GM12878 (cell line): Measurements from ENCODE around the gene MLEC. TPM values are rescaled to one million over a fixed set of nuclear protein-coding genes. Genes with fewer than 3 reads are reported as not detected.
A peak's percentile ranks its signal among the peaks of the same experiment; 100 is the strongest.

Experiments
- CHD4 ChIP-seq: fragments of 200-600 bp; sonication (generic); IDR thresholded peaks from 2 replicates; pipeline ENCODE4 v1.6.1; 2016; ENCODE audit warnings: mild to moderate bottlenecking
- GATAD2B ChIP-seq: fragments of 450-650 bp; conservative IDR thresholded peaks from 2 replicates; pipeline ENCODE4 v1.6.1; 2017; ENCODE audit warnings: low read depth, mild to moderate bottlenecking, moderate library complexity
- MXI1 ChIP-seq: fragments of 150-350 bp; IDR thresholded peaks from 2 replicates; pipeline ENCODE4 v1.6.1; 2011; ENCODE audit warnings: low read depth, mild to moderate bottlenecking, inconsistent platforms, low read length, improper control_type of control experiment
- NR2C1 ChIP-seq: fragments of 450-650 bp; IDR thresholded peaks from 2 replicates; pipeline ENCODE4 v1.6.1; 2017; ENCODE audit warnings: antibody characterized with exemption, mild to moderate bottlenecking, moderate library complexity
- NR2C2 ChIP-seq: IDR thresholded peaks from 2 replicates; pipeline ENCODE4 v1.6.1; 2011; ENCODE audit warnings: borderline replicate concordance, low read depth; ENCODE audit not compliant: control insufficient read depth, insufficient read length
- NRF1 ChIP-seq: conservative IDR thresholded peaks from 2 replicates; pipeline ENCODE4 v1.6.1; 2011; ENCODE audit warnings: mild to moderate bottlenecking, low read depth, low read length, improper control_type of control experiment
- PAX8 ChIP-seq: fragments of 450-650 bp; IDR thresholded peaks from 2 replicates; pipeline ENCODE4 v1.6.1; 2017; ENCODE audit warnings: mild to moderate bottlenecking, moderate library complexity
- POLR2AphosphoS2 ChIP-seq: IDR thresholded peaks from 2 replicates; pipeline ENCODE4 v1.6.1; 2011; ENCODE audit warnings: low read depth, mild to moderate bottlenecking, low read length, improper control_type of control experiment, moderate library complexity
- SMAD1 ChIP-seq: fragments of 450-650 bp; IDR thresholded peaks from 2 replicates; pipeline ENCODE4 v1.6.1; 2018; ENCODE audit warnings: mild to moderate bottlenecking, low read depth; ENCODE audit not compliant: partially characterized antibody
- SMC3 ChIP-seq: IDR thresholded peaks from 2 replicates; pipeline ENCODE4 v1.6.1; 2011; ENCODE audit warnings: low read length, improper control_type of control experiment, borderline replicate concordance
- SP1 ChIP-seq: IDR thresholded peaks from one replicate; pipeline ENCODE4 v1.6.1; 2011; ENCODE audit warnings: low read depth, low read length
- SPI1 ChIP-seq: IDR thresholded peaks from 2 replicates; pipeline ENCODE4 v1.6.1; 2011; ENCODE audit warnings: low read depth, mild to moderate bottlenecking, low read length, moderate library complexity, borderline replicate concordance; ENCODE audit not compliant: insufficient read depth
- SREBF1 ChIP-seq: IDR thresholded peaks from 2 replicates; pipeline ENCODE4 v1.6.1; 2012; ENCODE audit warnings: mild to moderate bottlenecking, low read length
- SUZ12 ChIP-seq: fragments of 200-600 bp; sonication (generic); IDR thresholded peaks from one replicate; pipeline ENCODE4 v1.6.1; 2018; ENCODE audit warnings: antibody characterized with exemption, mild to moderate bottlenecking; ENCODE audit not compliant: unreplicated experiment
- YY1 ChIP-seq: IDR thresholded peaks from 2 replicates; pipeline ENCODE4 v1.6.1; 2011; ENCODE audit warnings: low read depth, mild to moderate bottlenecking, low read length
- ZSCAN29 ChIP-seq: fragments of 450-650 bp; IDR thresholded peaks from 2 replicates; pipeline ENCODE4 v1.6.1; 2017; ENCODE audit warnings: mild to moderate bottlenecking, moderate library complexity
- polyA plus RNA-seq, 11 experiments: library from polyadenylated mRNA; depleted of rRNA in 4 of 11; unstranded in 6 of 11; stranded (reverse) in 5 of 11; fragments of >200 nt; fragmentation: Nextera tagmentation in 4 of 11; fragmentation: Illumina TruSeq in 1 of 11; extraction: Ambion mirVana in 4 of 11; extraction: Trizol in 1 of 11; gene quantifications; 1 replicate in 1 of 11; 2 replicates in 10 of 11; pipeline versions ENCODE4 v1.2.1 to v1.2.3, GENCODE V29; 2011 to 2016; ENCODE audit warnings: inconsistent platforms in 2 of 11, missing spikeins in 2 of 11, low read depth in 1 of 11
- total RNA-seq, 4 experiments: library from RNA; depleted of rRNA in 3 of 4; stranded (reverse); fragments of >200 nt in 3 of 4; fragmentation: Illumina TruSeq in 1 of 4; extraction: Trizol in 1 of 4; gene quantifications; 2 replicates each; pipeline versions ENCODE4 v1.2.1 to v1.2.3, GENCODE V29; 2013 to 2021
- TF ChIP-seq, protein P1 (sequence below): fragments of 450-650 bp; IDR thresholded peaks from 2 replicates; pipeline ENCODE4 v1.6.1; 2017; ENCODE audit warnings: mild to moderate bottlenecking, low read depth, inconsistent platforms; ENCODE audit not compliant: poor library complexity, severe bottlenecking
- TF ChIP-seq, protein P2 (sequence below): fragments of 450-650 bp; formaldehyde crosslinking; IDR thresholded peaks from 2 replicates; pipeline ENCODE4 v1.5.0; 2022; ENCODE audit warnings: mild to moderate bottlenecking, missing genetic modification characterization
- TF ChIP-seq, protein P3 (sequence below): IDR thresholded peaks from 2 replicates; pipeline ENCODE4 v1.6.1; 2012; ENCODE audit warnings: low read depth, low read length, improper control_type of control experiment
- TF ChIP-seq, protein P4 (sequence below): fragments of 450-650 bp; IDR thresholded peaks from 2 replicates; pipeline ENCODE4 v1.6.1; 2014; ENCODE audit warnings: mild to moderate bottlenecking

MLEC gene
- total and polyA plus RNA-seq, 10 of the 15 experiments (the other 5 are each of a cell fraction or from before 2014, with no cell fraction given), result 26.7 to 172 (median 103) TPM

DNA sequence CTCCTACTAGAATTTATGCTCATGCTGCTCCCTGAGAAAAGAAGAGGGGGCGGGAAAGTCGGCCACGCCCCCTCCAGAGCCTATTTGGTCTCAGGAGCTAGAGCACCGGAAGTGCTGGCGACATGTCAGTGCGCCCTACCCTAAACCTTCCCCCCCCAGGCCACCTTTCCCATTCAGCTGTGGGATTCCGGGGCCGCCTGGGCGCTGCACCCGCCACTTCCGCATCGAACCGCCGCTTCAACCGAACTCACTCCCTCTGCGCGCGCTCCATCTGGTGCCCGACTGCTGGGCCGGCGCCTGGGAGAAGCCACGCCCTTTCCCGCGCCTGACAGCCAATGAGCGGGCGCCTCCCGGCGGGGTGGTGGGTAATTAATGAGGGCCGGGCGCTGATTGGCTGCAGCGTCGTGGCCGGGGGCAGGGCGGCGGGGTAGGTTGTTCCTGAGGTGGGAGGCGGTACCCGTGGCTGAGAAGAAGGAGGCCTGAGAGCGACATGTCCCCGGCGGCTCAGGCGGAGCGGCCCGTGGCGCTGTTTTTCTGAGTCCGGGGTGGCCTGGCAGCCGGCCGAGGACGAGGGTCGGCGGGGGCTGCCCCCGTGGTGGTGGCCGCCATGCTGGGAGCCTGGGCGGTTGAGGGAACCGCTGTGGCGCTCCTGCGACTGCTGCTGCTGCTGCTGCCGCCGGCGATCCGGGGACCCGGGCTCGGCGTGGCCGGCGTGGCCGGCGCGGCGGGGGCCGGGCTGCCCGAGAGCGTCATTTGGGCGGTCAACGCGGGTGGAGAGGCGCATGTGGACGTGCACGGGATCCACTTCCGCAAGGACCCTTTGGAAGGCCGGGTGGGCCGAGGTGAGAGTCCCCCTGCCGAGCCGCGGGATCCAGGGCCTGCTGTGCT, at the start of gene MLEC (continued):
- TF ChIP-seq, protein P1, sequence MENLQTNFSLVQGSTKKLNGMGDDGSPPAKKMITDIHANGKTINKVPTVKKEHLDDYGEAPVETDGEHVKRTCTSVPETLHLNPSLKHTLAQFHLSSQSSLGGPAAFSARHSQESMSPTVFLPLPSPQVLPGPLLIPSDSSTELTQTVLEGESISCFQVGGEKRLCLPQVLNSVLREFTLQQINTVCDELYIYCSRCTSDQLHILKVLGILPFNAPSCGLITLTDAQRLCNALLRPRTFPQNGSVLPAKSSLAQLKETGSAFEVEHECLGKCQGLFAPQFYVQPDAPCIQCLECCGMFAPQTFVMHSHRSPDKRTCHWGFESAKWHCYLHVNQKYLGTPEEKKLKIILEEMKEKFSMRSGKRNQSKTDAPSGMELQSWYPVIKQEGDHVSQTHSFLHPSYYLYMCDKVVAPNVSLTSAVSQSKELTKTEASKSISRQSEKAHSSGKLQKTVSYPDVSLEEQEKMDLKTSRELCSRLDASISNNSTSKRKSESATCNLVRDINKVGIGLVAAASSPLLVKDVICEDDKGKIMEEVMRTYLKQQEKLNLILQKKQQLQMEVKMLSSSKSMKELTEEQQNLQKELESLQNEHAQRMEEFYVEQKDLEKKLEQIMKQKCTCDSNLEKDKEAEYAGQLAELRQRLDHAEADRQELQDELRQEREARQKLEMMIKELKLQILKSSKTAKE, result peak; percentile 77
- TF ChIP-seq, protein P2, sequence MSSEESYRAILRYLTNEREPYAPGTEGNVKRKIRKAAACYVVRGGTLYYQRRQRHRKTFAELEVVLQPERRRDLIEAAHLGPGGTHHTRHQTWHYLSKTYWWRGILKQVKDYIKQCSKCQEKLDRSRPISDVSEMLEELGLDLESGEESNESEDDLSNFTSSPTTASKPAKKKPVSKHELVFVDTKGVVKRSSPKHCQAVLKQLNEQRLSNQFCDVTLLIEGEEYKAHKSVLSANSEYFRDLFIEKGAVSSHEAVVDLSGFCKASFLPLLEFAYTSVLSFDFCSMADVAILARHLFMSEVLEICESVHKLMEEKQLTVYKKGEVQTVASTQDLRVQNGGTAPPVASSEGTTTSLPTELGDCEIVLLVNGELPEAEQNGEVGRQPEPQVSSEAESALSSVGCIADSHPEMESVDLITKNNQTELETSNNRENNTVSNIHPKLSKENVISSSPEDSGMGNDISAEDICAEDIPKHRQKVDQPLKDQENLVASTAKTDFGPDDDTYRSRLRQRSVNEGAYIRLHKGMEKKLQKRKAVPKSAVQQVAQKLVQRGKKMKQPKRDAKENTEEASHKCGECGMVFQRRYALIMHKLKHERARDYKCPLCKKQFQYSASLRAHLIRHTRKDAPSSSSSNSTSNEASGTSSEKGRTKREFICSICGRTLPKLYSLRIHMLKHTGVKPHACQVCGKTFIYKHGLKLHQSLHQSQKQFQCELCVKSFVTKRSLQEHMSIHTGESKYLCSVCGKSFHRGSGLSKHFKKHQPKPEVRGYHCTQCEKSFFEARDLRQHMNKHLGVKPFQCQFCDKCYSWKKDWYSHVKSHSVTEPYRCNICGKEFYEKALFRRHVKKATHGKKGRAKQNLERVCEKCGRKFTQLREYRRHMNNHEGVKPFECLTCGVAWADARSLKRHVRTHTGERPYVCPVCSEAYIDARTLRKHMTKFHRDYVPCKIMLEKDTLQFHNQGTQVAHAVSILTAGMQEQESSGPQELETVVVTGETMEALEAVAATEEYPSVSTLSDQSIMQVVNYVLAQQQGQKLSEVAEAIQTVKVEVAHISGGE (CRISPR knock-in tag), result peak; percentile 96
- TF ChIP-seq GATAD2B (peak; percentile 77), NRF1 (peak; percentile 40), SUZ12 (no peak), NR2C2 (no peak), ZSCAN29 (peak; percentile 82; the same call in 1 of the 2 replicates), SP1 (peak; percentile 91), MXI1 (no peak; the same call in 1 of the 2 replicates), SREBF1 (no peak; the same call in 1 of the 2 replicates), PAX8 (no peak), CHD4 (no peak), POLR2AphosphoS2 (no peak), SMC3 (peak; percentile 66; the same call in 1 of the 2 replicates), YY1 (peak; percentile 90), SMAD1 (no peak), SPI1 (peak; percentile 72), NR2C1 (peak; percentile 87)
- TF ChIP-seq, protein P3, sequence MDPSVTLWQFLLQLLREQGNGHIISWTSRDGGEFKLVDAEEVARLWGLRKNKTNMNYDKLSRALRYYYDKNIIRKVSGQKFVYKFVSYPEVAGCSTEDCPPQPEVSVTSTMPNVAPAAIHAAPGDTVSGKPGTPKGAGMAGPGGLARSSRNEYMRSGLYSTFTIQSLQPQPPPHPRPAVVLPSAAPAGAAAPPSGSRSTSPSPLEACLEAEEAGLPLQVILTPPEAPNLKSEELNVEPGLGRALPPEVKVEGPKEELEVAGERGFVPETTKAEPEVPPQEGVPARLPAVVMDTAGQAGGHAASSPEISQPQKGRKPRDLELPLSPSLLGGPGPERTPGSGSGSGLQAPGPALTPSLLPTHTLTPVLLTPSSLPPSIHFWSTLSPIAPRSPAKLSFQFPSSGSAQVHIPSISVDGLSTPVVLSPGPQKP, result peak; percentile 97
- TF ChIP-seq, protein P4, sequence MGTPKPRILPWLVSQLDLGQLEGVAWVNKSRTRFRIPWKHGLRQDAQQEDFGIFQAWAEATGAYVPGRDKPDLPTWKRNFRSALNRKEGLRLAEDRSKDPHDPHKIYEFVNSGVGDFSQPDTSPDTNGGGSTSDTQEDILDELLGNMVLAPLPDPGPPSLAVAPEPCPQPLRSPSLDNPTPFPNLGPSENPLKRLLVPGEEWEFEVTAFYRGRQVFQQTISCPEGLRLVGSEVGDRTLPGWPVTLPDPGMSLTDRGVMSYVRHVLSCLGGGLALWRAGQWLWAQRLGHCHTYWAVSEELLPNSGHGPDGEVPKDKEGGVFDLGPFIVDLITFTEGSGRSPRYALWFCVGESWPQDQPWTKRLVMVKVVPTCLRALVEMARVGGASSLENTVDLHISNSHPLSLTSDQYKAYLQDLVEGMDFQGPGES, result peak; percentile 75; the same call in 1 of the 2 replicates
